Non-pigmented ciliary epithelial cell (primary cell): ENCODE data around the gene SHC2.
A peak's percentile ranks its signal among the peaks of the same experiment; 100 is the strongest.
"Not testable (repeated sequence)": the region's sequence is repeated elsewhere in the genome, so short reads cannot be mapped to it uniquely, and the experiment has no call there.

Experiments used
- DNase-seq: peaks from one replicate; pipeline ENCODE4 v3.0.0-alpha.2; 2010; ENCODE audit warnings: low read depth

The SHC2 gene

DNA sequence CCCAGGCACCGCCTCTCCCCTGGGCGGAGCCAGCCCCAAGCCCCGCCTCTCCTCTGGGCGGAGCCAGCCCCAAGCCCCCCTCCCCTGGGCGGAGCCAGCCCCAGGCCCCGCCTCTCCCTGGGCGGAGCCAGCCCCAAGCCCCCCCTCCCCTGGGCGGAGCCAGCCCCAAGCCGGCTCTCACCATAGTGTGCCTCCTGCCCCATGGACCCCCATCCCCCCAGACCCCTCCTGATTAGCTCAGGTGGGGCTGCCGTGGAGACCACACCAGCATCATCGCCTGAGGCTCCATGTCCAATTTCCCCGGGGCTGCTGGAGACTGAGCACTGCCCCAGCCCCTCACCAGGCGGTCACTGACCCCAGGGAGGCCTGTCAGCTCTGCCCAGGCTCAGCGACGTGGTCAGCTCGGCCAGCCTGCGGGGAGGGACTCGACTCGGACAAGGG, 31.3 kb upstream of the SHC2 start:
- DNase-seq: no peak

DNA sequence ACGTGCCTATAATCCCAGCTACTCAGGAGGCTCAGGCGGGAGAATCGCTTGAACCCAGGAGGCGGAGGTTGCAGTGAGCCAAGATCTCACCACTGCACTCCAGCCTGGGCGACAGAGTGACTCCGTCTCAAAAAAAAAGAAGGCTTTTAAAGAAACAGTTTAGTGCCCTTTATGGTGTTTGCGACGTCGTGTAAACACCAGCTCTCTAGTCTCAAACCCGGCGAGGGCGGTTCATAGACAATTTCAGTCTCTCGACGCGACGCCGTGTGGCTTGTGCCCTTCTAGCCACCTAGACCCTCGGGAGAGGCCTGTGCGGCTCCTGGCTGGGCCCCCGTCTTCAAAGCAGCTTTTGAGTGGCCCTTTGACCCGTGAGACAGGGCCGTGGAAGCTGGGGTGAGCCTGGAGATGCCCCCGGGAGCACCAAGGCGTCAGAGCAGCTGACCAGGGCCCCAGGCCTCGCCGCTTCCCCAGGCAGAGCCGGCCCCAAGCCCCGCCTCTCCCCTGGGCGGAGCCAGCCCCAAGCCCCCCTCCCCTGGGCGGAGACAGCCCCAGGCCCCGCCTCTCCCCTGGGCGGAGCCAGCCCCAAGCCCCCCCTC, 30.4 kb upstream of the SHC2 start:
- DNase-seq: no peak

DNA sequence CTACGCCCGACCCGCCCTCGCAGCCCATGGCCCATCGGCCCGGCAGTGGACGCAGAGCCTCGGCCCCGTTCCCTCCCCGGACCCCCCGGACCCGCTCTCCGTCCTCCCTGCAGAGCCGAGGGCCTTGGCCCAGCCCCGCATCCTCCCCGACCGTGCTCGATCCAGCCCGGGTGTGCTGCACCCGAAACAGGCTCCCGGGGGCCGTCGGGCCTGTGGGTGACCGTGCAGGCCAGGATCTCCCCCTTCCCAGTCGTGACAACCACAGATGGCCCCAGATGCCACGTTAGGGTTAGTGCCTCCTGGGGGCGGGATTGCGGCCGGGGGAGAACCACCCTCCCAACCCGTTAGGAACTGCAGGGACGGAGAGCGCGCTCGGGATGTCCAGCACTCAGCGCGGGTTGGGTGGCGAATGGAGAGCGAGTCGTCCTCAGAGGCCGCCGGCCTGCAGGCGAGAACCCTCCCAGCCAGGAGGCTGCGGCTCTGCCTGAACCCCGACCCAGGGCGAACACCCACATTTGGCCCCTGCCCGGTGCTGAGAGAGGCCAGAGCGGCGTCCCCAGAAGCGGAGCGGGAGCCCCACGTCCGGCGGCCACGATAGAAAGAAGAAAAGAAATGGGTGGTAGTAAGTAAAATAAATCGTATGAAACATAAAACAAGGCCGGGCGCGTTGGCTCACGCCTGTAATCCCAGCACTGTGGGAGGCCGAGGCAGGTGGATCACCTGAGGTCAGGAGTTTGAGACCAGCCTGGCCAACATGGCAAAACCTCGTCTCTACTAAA, 28.8 kb upstream of the SHC2 start:
- no peak for DNase-seq

DNA sequence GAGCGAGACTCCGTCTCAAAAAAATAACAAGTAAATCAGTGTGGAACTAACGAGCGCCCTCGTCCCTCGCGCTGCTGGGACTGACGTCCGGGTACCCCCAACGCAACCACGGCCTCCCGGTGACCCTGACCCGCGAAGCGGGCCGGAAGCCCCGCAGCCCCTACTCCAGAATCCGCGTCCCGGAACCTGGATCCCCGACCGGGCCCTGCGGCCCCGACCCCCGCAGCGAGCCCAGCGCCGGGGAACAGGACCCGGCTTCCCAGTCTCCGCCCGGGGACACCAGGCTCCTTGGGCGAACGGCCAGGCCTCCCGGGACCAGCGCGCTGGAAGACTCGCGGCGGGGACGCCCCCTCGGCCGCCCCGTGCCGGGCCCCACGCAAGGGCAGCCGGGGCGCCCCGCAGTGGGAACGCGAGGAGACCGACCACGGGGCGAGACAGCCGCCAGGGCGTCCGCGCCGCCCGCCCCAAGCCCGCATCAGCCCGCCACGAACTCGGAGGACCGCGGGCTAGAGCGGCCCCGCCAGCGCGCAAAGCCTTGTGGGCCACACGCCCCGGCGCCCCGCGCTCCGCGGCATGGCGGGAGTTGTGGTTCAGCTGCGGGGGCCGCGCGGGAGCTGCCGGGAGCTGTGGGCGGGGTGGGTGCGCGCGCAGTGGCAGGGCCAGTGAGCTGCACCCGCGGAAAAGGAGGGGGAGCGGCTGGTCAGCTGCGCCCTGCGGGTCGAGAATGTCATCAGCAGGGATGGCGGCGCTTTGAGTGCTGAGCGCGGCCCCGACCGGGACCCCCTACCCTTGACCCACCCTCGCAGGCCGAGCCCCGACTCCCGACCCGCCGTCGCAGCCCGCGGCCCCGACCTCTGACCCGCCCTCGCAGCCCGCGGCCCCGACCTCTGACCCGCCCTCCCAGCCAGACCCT, 27.9 kb upstream of the SHC2 start:
- peak; percentile 53 for DNase-seq

DNA sequence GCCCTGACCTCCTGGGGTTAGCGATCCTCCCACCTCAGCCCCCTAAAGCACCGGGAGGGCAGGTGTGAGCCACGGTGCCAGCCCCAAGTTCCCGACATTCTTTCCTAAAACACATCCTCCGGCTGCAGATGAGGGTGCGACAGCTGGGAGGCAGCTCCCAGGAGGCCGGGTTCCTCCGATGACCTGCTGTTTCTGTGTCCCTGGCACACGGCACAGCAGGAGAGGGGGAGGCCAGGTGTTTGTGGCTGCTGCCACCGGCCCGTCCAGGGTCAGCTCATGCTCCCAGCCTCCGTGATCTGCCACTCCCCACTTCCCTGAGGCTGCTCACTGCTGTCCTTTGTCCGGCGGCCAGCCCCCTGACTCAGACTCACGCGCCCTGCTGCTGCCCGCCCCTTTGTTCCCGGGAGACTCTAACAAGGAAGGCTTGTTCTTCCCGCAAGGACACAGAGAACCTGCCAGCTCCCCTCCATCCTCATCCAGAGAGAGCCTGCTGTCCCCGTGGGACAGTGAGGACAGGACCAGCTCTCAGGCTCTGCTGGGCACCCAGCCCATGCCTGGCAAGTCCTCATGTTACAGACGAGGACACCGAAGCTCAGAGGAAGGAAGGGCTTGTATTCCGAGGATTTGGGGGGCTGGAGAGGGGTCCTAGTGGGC, 24.9 kb upstream of the SHC2 start:
- no peak for DNase-seq

DNA sequence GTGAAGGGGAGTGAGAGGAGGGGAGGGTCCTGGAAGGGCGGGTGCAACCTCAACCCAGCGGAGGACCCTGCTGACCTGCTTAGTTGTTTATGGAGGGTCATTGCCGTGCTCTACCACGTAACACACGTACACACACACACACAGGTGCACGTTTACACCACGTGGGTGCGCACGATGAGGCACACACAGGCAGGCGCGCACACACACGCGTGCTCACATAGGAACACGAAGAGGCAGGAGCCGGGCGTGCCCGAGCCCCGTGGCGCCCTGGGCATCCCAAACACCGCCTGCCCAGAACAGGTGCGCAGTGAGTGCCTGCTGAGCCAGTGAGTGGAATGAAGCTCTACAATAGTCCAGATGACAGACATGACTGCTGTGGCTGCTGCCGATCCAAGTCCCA, 24.2 kb upstream of the SHC2 start:
- no peak for DNase-seq

DNA sequence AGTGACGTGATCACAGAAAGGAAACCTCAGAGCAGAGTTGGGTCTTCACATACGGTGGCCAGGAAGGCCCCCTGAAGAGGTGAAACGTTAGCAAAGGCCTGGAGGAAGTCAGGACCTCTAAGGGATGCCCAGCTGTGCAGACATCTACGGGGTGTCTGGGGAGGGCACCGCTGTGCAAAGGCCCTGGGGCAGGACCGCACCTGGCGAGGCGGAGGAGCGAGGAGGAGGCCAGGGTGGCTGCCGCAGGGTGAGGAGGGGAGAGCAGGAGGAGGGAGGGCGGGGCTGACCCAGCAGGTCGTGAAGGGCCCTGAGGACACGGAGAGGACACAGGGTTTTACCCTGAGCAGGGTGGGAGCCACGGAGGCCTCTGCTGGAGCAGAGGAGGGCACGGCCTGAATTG, 23.7 kb upstream of the SHC2 start:
- no peak for DNase-seq

DNA sequence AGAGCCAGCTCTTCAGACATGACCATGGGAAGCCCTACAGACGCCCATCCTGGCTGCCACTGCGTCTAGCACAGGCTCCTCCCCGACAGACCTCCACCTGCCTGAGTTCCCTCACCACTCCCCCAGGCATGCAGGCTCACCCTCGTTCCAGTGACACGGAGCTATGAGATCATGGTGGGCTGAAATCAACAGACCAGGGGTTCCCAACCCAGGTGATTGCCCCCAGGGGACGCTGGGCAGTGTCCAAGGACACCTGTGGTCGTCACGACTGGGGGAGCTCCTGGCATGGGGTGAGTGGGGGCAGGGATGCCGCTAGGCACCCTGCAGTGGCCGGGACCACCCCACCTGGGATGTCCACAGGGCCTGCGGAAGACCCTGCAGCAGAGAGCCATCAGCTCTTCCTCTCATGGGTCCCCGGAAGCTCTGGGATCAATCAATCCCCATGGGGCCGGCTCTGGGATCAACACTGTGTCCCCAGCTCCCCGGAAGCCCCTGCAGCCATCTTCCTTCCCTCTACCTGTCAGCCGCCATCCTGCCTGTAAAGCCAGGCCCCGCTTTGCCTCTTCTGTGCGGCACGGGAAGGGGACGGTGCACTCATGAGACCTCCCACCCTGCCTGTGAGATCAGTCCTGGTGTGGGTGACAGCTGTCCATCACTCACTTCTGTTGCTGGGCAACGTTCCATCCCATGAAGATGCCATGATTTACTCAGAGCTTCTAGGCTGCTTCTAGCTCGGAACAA, 22.7 kb upstream of the SHC2 start:
- no peak for DNase-seq

DNA sequence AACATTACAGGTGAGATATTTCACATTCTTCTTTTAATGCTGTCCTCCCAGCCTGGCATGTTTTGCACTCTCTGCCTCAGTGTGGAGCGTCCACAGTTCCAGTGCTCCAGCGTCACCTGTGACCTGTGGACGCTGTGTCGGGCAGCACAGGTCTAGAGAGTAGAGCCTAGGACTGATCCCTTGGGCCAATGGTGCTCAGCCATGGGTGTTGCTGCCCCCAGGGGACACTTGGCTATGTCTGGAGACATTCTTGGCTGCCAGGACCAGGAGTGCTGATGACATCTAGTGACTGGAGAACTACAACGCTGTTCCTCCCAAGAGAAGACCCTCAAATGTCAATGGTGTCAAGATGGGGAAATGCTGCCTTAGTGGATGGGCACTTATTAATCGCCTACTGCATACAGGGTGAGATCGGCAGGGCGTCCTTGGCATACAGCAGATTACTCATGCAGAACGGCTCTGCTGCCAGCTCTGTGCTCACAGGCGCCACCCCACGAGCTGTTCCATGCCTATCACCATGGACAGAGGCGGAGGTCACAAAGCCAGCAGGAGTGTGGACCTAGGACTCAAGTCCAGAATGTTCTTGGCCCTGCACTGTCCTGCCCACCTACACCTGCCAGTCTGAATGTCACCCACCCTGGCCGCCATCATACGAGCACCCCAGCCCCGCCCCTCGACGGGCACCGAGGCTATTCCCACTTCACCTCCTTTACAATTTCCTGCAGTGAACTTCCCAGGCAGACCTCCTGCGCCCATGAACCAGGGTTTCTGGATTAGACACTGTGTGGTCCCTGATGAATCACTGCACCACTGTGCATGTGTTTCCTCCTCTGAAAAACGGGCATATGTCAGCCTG, 21.6 kb upstream of the SHC2 start:
- no peak for DNase-seq

DNA sequence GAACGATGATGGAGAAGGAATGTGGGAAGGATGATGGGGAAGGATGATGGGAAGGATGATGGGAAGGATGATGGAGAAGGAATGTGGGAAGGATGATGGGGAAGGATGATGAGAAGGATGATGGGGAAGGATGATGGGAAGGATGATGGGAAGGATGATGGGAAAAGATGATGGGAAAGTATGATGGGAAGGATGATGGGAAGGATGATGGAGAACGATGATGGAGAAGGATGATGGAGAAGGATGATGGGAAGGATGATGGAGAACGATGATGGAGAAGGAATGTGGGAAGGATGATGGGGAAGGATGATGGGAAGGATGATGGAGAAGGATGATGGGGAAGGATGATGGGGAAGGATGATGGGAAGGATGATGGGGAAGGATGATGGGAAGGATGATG, 20.3 kb upstream of the SHC2 start:
- not testable (repeated sequence) for DNase-seq

DNA sequence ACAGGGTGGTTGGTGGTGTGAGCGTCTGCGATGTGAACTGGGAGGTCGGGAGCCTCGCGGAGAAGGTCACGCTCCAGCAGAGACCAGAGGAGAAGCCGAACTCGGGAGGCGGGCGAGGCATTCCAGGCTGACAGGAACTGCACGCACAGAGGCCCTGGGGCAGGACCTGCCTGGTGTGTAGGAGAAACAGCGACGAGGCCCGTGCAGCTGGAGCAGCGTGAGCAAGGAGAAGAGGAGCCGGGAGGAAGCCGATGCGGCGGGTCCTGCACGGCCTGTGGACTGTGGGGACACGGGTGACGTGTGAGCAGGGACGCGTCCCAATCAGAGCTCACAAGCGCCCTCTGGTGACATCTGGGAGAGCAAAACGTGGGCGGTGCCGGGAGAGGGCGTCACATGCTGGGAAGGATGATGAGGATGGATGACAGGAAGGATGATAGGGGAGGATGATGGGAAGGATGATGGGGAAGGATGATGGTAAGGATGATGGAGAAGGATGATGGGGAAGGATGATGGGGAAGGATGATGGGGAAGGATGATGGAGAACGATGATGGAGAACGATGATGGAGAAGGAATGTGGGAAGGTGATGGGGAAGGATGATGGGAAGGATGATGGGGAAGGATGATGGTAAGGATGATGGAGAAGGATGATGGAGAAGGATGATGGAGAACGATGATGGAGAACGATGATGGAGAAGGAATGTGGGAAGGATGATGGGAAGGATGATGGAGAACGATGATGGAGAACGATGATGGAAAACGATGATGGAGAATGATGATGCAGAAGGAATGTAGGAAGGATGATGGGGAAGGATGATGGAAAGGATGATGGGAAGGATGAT, 19.4 kb upstream of the SHC2 start:
- DNase-seq: no peak

DNA sequence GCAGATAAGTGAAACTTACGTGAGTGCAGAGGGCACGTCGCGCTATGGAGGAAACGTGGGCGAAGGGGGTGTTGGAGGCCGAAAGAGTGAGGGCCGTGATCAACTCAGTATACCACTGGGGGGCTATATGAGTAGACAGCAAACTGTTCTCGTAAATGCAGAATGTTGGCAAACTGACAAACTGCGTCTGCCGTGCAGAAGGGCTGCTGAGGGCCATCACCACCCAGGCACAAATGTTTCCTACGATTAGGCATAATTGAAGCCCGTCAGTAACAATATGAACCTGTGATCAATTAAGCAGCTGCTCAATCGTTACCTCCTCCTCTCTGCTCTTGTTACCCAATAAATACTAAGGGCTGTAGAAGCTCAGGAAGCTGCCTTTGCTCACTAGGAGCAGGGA, 18.1 kb upstream of the SHC2 start:
- no peak for DNase-seq

DNA sequence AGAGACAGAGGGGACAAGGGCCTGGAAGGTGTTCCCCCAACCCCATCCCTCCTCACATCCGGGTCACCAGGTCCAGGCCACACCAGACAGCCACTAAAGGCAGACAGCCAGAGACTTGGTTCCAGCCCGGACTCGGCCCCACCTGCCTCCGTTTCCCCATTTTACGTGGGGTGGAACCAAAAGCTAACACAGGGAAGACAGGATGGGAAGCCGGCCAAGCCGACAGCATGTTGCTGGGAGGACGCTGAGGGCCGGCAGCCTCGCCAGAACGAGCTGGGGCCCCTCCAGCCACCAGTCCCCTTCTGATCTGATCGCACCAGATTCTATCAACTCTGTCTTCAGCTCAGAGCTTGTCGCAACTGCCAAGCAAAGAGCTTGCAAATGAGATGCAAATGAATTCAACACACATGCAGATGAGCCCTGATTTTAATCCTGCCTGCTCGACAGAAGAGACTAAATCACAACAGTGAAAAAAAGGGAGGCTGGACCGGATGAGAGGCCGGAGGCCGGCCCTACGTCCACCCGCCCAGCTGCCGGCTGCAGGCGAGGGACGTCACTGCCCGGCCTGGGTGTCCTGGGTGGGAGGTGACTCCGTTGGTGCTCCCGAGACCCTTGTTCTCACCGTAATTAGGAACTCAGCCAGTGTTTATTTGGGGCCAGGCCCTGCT, 17.5 kb upstream of the SHC2 start:
- DNase-seq: no peak

DNA sequence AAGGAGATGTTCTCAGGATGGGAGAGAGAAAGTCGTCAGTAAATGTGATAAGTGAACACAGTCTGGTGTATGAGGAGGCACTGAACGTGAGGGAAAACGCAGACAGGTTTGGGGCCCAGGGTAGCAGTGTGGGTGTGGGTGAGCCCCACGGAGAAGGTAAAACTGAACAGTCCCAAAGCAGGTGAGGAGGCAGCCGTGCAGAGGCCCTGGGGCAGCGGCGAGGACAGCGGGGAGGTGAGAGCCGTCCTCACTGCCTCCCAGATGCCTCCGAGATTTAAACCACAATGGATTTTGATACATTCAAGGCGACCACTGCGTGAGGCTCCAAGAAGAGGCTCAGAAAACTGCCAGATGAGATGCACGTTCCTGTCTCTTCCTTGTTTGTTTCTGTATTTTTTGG, 14.5 kb upstream of the SHC2 start:
- no peak for DNase-seq

DNA sequence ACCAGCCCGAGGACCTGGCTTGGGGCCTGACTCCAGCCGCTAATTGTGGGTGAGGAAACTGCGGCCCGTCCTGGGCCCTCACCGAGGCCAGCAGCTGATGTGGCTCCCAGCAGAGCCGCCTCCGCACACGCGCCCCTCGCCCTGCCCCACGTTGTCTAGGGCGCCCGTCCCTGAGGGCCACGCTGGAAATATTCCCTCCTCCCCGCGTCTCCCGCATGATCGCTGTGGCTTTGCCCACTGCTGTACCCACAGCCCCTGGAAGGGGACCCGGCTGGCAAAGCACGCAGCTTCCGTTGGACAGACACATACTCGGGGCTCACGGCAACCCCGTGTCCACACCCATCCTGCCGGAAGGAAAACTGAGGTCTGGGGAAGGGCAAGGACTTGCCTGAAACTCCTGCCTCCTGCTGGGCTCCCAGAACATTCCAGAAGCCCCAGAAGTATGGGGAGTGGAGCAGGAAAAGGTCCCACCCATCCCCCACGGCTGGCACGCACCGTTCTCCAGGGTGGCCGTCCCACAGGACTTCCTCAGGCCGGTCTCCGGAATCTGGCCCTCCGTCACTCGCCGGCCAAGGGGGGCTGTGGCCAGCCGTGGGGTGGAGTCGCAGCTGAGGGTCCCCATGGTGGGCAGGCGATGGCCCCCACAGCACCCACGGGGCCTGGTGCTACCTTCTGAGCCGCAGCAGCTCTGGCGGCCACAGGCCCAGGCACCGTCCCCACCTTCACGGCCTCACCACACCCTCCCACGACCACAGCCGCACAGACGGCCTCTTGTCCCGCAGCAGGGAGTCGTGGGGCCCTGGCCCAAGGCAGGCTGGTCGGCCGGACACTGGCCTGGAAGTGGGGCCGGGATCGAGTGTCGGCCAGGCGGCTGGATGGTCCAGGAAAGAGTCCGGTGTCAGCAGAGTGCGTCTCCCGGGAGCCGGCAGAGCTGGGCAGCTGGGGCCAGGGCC, 13.6 kb upstream of the SHC2 start:
- DNase-seq: no peak

DNA sequence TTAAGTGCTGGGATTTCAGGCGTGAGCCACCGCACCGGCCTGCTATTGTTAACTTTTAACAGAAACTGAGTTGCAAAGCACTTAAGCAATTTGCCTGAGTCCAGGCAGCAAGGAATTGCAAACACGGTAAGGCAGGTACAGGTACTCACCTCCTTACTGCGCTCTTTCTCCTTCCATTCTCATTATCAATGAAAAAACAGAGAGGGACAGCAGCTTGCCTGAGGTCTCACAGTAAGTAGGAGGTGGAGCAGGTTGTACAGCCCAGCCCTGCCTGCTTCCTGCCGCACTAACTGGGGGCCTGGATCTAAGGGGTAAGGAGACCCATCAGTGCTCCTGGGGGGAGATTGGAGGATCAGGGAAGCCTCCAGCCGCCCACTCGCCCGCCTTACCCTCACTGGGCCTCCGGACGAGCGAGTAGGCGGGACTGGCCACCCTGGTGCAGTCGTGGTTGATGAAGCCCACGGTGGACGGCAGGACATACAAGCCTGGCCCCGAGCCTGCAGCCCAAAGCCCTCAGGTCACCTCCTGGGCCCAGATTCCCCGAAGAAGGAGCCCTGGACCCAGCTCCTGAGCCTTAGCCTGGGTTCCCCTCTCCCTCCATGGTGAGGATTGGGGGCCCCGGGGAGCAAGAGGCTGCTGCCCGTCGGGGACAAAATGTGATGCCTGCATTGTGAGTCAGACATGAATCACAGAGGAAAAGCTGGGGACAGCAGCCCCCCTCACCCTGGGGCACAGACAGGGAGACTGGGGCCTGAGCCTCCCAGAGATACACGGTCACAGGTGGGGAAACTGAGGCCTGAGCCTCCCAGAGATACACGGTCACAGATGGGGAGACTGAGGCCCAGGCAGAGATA, 11.4 kb upstream of the SHC2 start:
- no peak for DNase-seq

DNA sequence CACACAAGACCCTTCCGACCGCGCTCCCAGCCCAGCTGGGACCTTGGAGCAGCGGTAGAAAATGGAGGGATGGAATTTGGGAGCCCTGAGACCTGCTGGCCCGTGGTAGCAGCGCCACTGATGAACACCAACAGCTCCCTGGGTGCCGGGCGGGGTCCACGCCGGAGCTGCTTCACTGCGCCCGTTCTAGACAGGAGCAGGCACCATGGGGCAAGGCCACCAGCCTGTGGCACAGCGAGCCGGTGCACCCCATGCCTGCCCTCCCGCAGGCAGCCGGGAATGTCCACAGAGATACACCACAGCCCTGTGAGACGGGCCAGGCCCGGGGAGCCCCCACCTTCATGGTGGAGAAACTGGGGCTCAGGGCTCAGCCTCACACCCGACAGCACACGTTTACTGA, 9.9 kb upstream of the SHC2 start:
- no peak for DNase-seq
